GM12878 (cell line): ENCODE data around the gene NELFB. TPM values are rescaled to one million over a fixed set of nuclear protein-coding genes. Genes with fewer than 3 reads are reported as not detected.

Source experiments
- ATAC-seq: fragments of 200-7000 bp; cut with Tn5 transposase; 3 replicates; pipeline ENCODE4 v1.9.1; 2020; ENCODE audit warnings: mild to moderate bottlenecking, moderate library complexity
- BruUV-seq: library from RNA; stranded (reverse); fragments of 400-500 nt; replicated peaks from 2 replicates; lab custom pipeline; 2021; lab: Mats Ljungman, UMichigan
- CTCF ChIA-PET: fragments of 300-600 bp; sonication (Branson Sonifier 250); formaldehyde crosslinking; extraction: SDS; loops from one replicate; lab custom pipeline; 2021; ENCODE audit warnings: inconsistent platforms; lab: Yijun Ruan, JAX
- POLR2A ChIA-PET: fragments of 350-600 bp; formaldehyde crosslinking; extraction: SDS; loops from one replicate; lab custom pipeline; 2021; ENCODE audit warnings: inconsistent platforms; lab: Charles Lee
- RAD21 ChIA-PET: fragments of 300-600 bp; sonication (Branson Sonifier 250); formaldehyde crosslinking; loops from one replicate; lab custom pipeline; 2023; ENCODE audit warnings: antibody characterized with exemption; ENCODE audit not compliant: unreplicated experiment; lab: Charles Lee
- SMC1A ChIA-PET: fragments of 300-600 bp; sonication (Branson Sonifier 250); formaldehyde crosslinking; loops from one replicate; lab custom pipeline; 2023; ENCODE audit not compliant: unreplicated experiment, uncharacterized antibody; lab: Charles Lee
- DNase-seq: peaks from one replicate; pipeline ENCODE4 v3.0.0-alpha.2; 2011; ENCODE audit warnings: low read depth, low spot score
- FAIRE-seq: peaks from 3 replicates; lab custom pipeline; 2011; peaks lifted over from hg19 to GRCh38; lab: Jason Lieb, UNC
- H2AFZ ChIP-seq: 2 replicates; pipeline ENCODE4 v1.6.0; 2011; ENCODE audit warnings: low read depth, low read length, control low read depth; ENCODE audit not compliant: control insufficient read depth
- H3K27ac ChIP-seq: 2 replicates; pipeline ENCODE4 v1.5.1; 2011; ENCODE audit warnings: control low read depth; ENCODE audit not compliant: control insufficient read depth, insufficient read depth
- H3K27me3 ChIP-seq, 2 experiments: replicated peaks in 1 of 2; 2 replicates each; pipeline versions ENCODE4 v1.6.0 to v1.6.1; 2011; ENCODE audit warnings: low read length in 1 of 2; ENCODE audit not compliant: control insufficient read depth in 2 of 2, insufficient read depth in 2 of 2
- H3K36me3 ChIP-seq, 2 experiments: 2 replicates each; pipeline ENCODE4 v1.5.1; 2011; ENCODE audit warnings: low read length in 1 of 2; ENCODE audit not compliant: control insufficient read depth in 2 of 2, insufficient read depth in 2 of 2
- H3K4me1 ChIP-seq: 2 replicates; pipeline ENCODE4 v1.6.1; 2011; ENCODE audit warnings: mild to moderate bottlenecking, low read length, moderate library complexity, mixed read lengths; ENCODE audit not compliant: control insufficient read depth, insufficient read depth
- H3K4me2 ChIP-seq: 2 replicates; pipeline ENCODE4 v1.6.0; 2011; ENCODE audit warnings: control low read depth; ENCODE audit not compliant: control insufficient read depth, insufficient read depth
- H3K4me3 ChIP-seq: fragments of 200-600 bp; sonication (generic); 2 replicates; pipeline ENCODE4 v1.5.1; 2016
- H3K79me2 ChIP-seq: 2 replicates; pipeline ENCODE4 v1.6.0; 2011; ENCODE audit warnings: low read length; ENCODE audit not compliant: control insufficient read depth, insufficient read depth
- H3K9ac ChIP-seq: 2 replicates; pipeline ENCODE4 v1.8.0; 2011; ENCODE audit warnings: low read length, control low read depth, mixed read lengths; ENCODE audit not compliant: control insufficient read depth, insufficient read depth
- H3K9me3 ChIP-seq: replicated peaks from 3 replicates; pipeline ENCODE4 v1.5.1; 2011; ENCODE audit warnings: mild to moderate bottlenecking, low read length; ENCODE audit not compliant: control insufficient read depth, insufficient read depth
- H4K20me1 ChIP-seq: 2 replicates; pipeline ENCODE4 v1.6.0; 2011; ENCODE audit not compliant: control insufficient read depth, insufficient read depth
- BHLHE40 ChIP-seq, 2 experiments: fragments of 450-650 bp in 1 of 2; IDR thresholded peaks; 2 replicates each; pipeline ENCODE4 v1.6.1; 2011 to 2017; ENCODE audit warnings: low read depth in 2 of 2, borderline replicate concordance in 1 of 2, improper control_type of control experiment in 1 of 2, low read length in 1 of 2, mild to moderate bottlenecking in 1 of 2
- EGR1 ChIP-seq, 2 experiments: IDR thresholded peaks; 1 replicate in 1 of 2; 2 replicates in 1 of 2; pipeline ENCODE4 v1.6.1; 2011 to 2012; ENCODE audit warnings: low read depth in 2 of 2, low read length in 2 of 2, borderline replicate concordance in 1 of 2, mild to moderate bottlenecking in 1 of 2, moderate library complexity in 1 of 2
- EZH2 ChIP-seq: IDR thresholded peaks from 2 replicates; pipeline ENCODE4 v1.6.1; 2012; ENCODE audit warnings: low read depth, mild to moderate bottlenecking, control low read depth, inconsistent platforms, low read length, borderline replicate concordance; ENCODE audit not compliant: control insufficient read depth
- HCFC1 ChIP-seq: fragments of 150-350 bp; IDR thresholded peaks from 2 replicates; pipeline ENCODE4 v1.6.1; 2014; ENCODE audit warnings: low read length
- HSF1 ChIP-seq: fragments of 150-350 bp; IDR thresholded peaks from 2 replicates; pipeline ENCODE4 v1.6.1; 2014; ENCODE audit warnings: mild to moderate bottlenecking, low read depth, low read length
- KDM1A ChIP-seq: fragments of 200-600 bp; sonication (generic); IDR thresholded peaks from 2 replicates; pipeline ENCODE4 v1.6.1; 2016; ENCODE audit warnings: borderline replicate concordance
- MEF2A ChIP-seq: IDR thresholded peaks from 2 replicates; pipeline ENCODE4 v1.6.1; 2011; ENCODE audit warnings: low read depth, mild to moderate bottlenecking, low read length, moderate library complexity; ENCODE audit not compliant: insufficient read depth
- RELB ChIP-seq: fragments of 450-650 bp; IDR thresholded peaks from 2 replicates; pipeline ENCODE4 v1.6.1; 2017; ENCODE audit warnings: low read depth, mild to moderate bottlenecking, moderate library complexity
- SIX5 ChIP-seq: IDR thresholded peaks from 2 replicates; pipeline ENCODE4 v1.6.1; 2011; ENCODE audit warnings: mild to moderate bottlenecking, low read depth, low read length, moderate library complexity; ENCODE audit not compliant: severe bottlenecking
- ZBTB40 ChIP-seq: fragments of 450-650 bp; IDR thresholded peaks from 2 replicates; pipeline ENCODE4 v1.6.1; 2016; ENCODE audit warnings: mild to moderate bottlenecking, moderate library complexity, borderline replicate concordance
- ZNF24 ChIP-seq: fragments of 450-650 bp; IDR thresholded peaks from 2 replicates; pipeline ENCODE4 v1.6.1; 2017; ENCODE audit warnings: antibody characterized with exemption, mild to moderate bottlenecking
- WGBS: methylation state at CpG from one replicate; pipeline ENCODE4 v1.1.6; 2016; ENCODE audit warnings: low lambda C conversion rate; ENCODE audit not compliant: insufficient replicate concordance, insufficient coverage; ENCODE audit errors: missing lambda C conversion rate; 5-methylcytosine and 5-hydroxymethylcytosine counted together
- in situ Hi-C: fragments of 300-500 bp; cut with MboI; formaldehyde crosslinking; loops from 9 replicates; pipeline ENCODE4 v1.14.3; 2018; ENCODE audit warnings: mixed read lengths
- intact Hi-C: fragments of 100-400 bp; cut with micrococcal nuclease; formaldehyde crosslinking; loops from one replicate; pipeline ENCODE4 v1.14.2; 2022; ENCODE audit not compliant: unreplicated experiment
- polyA plus RNA-seq, 11 experiments: library from polyadenylated mRNA; depleted of rRNA in 4 of 11; unstranded in 6 of 11; stranded (reverse) in 5 of 11; fragments of >200 nt; fragmentation: Nextera tagmentation in 4 of 11; fragmentation: Illumina TruSeq in 1 of 11; extraction: Ambion mirVana in 4 of 11; extraction: Trizol in 1 of 11; gene quantifications; 1 replicate in 1 of 11; 2 replicates in 10 of 11; pipeline versions ENCODE4 v1.2.1 to v1.2.3, GENCODE V29; 2011 to 2016; ENCODE audit warnings: inconsistent platforms in 2 of 11, missing spikeins in 2 of 11, low read depth in 1 of 11
- total RNA-seq, 4 experiments: library from RNA; depleted of rRNA in 3 of 4; stranded (reverse); fragments of >200 nt in 3 of 4; fragmentation: Illumina TruSeq in 1 of 4; extraction: Trizol in 1 of 4; gene quantifications; 2 replicates each; pipeline versions ENCODE4 v1.2.1 to v1.2.3, GENCODE V29; 2013 to 2021

The NELFB gene
- total and polyA plus RNA-seq, 10 of the 15 experiments (the other 5 are each of a cell fraction or from before 2014, with no cell fraction given) = 0.19 to 63.4 (median 30.9) TPM

GRCh38 chr9:137262909-137263285 is 7.8 kb downstream of the NELFB start (continued):
- TF ChIP-seq ZBTB40 (no peak), EGR1 (IDR thresholded peaks at IDR 0.05; ENCODE audit: borderline replicate concordance in 1 of 2, low read depth in 2 of 2, low read length in 2 of 2) (no peak), ZNF24 (no peak), HSF1 (no peak)

- in situ Hi-C loops (no loop called here), intact Hi-C loops (no loop called here)
- ATAC-seq = no peak
- no TSS peak for BruUV-seq
- CTCF ChIA-PET = no interaction called here
- H3K27me3 ChIP-seq = no peaks in the 10 kb centered on the region
- DNase-seq = no peak
- no peak for FAIRE-seq
- no peak overlapping the region for H3K4me2 ChIP-seq
- peaks cover 5% of the 10 kb centered on the region for H3K4me1 ChIP-seq
- no peak overlapping the region for H3K9ac ChIP-seq
- no peak overlapping the region for H2AFZ ChIP-seq
- SMC1A ChIA-PET = interaction anchor here (1.4 kb wide), 1 partner anchor 74 kb away, joined by 3 read pairs; no protein-coding TSS in a partner anchor
- H4K20me1 ChIP-seq = no peaks in the 10 kb centered on the region
- H3K79me2 ChIP-seq = no peaks in the 10 kb centered on the region
- 97% methylated on average over 7 of the region's 10 CpGs for WGBS
- POLR2A ChIA-PET = no interaction called here
- H3K36me3 ChIP-seq = peaks cover 5 to 11% of the 10 kb centered on the region in 2 experiments
- H3K4me3 ChIP-seq = no peak overlapping the region
- no peak overlapping the region for H3K27ac ChIP-seq
- RAD21 ChIA-PET = interaction anchor here (1.6 to 1.7 kb wide), 2 partner anchors 24 to 27 kb away, joined by 4 to 6 read pairs; no protein-coding TSS in a partner anchor
- no peaks in the 10 kb centered on the region for H3K9me3 ChIP-seq
- TF ChIP-seq RELB = no peak
- TF ChIP-seq KDM1A = no peak
- TF ChIP-seq BHLHE40 (IDR thresholded peaks at IDR 0.05; ENCODE audit: borderline replicate concordance in 1 of 2, low read depth in 2 of 2, low read length in 1 of 2) = no peak
- no peak for TF ChIP-seq SIX5
- TF ChIP-seq HCFC1 = no peak
- TF ChIP-seq EZH2 = no peak
- TF ChIP-seq MEF2A = no peak
Observed at GRCh38 chr9:137263506-137263905, 8.4 kb downstream of the NELFB start.
